Epidermal melanocyte (primary cell): ENCODE data around the gene ZSCAN29.
A peak's percentile ranks its signal among the peaks of the same experiment; 100 is the strongest.

Experiments used
- DNase-seq: peaks from one replicate; pipeline ENCODE4 v3.0.0; 2011; ENCODE audit warnings: low spot score; ENCODE audit not compliant: insufficient read length

ZSCAN29 gene

GRCh38 chr15:43352693-43353382 is 18.0 kb downstream of the ZSCAN29 start:
- no peak for DNase-seq

GRCh38 chr15:43347114-43347513 is 23.7 kb downstream of the ZSCAN29 start:
- DNase-seq = no peak

- no peak for DNase-seq
Observed at GRCh38 chr15:43346305-43346704, 24.5 kb downstream of the ZSCAN29 start.

GRCh38 chr15:43330780-43331087 is 40.1 kb downstream of the ZSCAN29 start:
- DNase-seq = no peak

- peak; percentile 79 for DNase-seq
Observed at GRCh38 chr15:43329960-43330779, 40.7 kb downstream of the ZSCAN29 start, which contains the start of gene LCMT2. TSS of gene LCMT2 (minus strand) at chr15:43330573. CDS start at chr15:43330489, 84 bp downstream.

GRCh38 chr15:43329217-43329959 is 41.5 kb downstream of the ZSCAN29 start:
- no peak for DNase-seq

GRCh38 chr15:43325039-43325684 is 45.7 kb downstream of the ZSCAN29 start:
- no peak for DNase-seq

GRCh38 chr15:43318990-43319771 is 51.7 kb downstream of the ZSCAN29 start:
- no peak for DNase-seq

- DNase-seq = no peak
Observed at GRCh38 chr15:43317566-43318184, 53.2 kb downstream of the ZSCAN29 start.

- no peak for DNase-seq
Observed at GRCh38 chr15:43316971-43317346, 53.9 kb downstream of the ZSCAN29 start.

GRCh38 chr15:43316016-43316970 is 54.5 kb downstream of the ZSCAN29 start:
- no peak for DNase-seq

- DNase-seq = no peak
Observed at GRCh38 chr15:43314171-43314570, 56.7 kb downstream of the ZSCAN29 start.

GRCh38 chr15:43312378-43312777 is 58.5 kb downstream of the ZSCAN29 start:
- no peak for DNase-seq
